ENCODE results near the gene CD7. TPM values are rescaled to one million over a fixed set of nuclear protein-coding genes. Genes with fewer than 3 reads are reported as not detected.

Gene CD7
- total RNA-seq, 2 donors from 2014 or later, result 2.8 TPM; not detected in 1

DNA sequence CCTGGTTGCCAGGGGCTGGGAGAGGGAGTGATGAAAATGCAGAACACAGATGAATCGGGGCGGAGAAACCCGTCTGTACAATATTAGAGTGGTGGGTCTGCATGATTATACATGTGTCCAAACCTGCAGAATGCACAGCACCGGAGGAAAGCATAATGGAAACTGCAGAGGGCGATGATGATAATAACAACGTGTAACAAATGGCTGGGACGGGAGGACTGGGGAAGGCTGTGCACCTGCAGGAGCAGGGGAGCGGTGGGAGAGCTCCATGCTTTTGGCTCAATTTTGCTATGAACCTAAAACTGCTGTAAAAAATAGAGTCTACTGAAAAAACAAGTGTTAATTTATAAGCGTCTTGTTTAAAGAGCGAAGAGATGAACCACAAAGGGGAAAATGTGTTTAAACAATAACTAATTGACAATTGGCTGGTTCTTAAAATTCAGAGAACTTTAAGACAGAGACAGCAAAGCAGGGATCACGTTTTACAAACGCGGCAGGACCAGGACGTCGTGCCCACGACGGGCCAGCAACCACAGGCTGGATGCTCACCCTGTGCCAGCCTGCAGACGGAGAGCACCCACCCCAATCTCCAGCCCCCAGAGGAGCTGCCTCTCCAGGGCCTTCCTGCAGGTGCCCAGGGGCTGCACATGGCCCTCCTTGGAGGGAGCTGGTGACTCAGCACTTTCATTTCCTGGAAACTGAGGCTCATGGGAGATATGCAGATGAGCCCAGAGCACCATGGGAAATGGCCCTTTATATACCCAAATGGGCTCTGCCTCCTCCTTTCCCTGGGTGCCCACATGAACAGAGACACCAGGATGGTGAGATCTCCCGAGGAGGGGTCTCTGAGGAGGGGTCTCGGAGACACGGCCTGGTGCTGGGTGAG is 41.3 kb upstream of the CD7 start, which contains the start of gene TEX19:
Gene TEX19, plus strand, starts transcription at position 783 of the 886 bp plus-strand sequence. CDS start 2,904 bp downstream, outside the sequence.
- H3K9me3 ChIP-seq, result no peaks in the 10 kb centered on the region
- no peaks in the 10 kb centered on the region for H3K27me3 ChIP-seq (replicated peaks; ENCODE audit: insufficient read depth)
- TF ChIP-seq POLR2A (IDR thresholded peaks at IDR 0.05) (no peak), POLR2AphosphoS5 (IDR thresholded peaks at IDR 0.05) (no peak), CTCF (IDR thresholded peaks at IDR 0.05) (no peak)
- H3K36me3 ChIP-seq, result no peaks in the 10 kb centered on the region
- 50% methylated on average over 21 of the region's 21 CpGs for WGBS
- DNase-seq (ENCODE audit: low spot score), result no peak
- H3K4me1 ChIP-seq (replicated peaks), result no peaks in the 10 kb centered on the region
- H3K4me3 ChIP-seq, result no peak within 1 kb of the TSS
- no peak within 1 kb of the TSS for H3K27ac ChIP-seq
- intact Hi-C loops (cut with DNase I), result loop anchor here (10.0 kb wide), 1 partner anchor 416 kb away; no protein-coding TSS in a partner anchor

DNA sequence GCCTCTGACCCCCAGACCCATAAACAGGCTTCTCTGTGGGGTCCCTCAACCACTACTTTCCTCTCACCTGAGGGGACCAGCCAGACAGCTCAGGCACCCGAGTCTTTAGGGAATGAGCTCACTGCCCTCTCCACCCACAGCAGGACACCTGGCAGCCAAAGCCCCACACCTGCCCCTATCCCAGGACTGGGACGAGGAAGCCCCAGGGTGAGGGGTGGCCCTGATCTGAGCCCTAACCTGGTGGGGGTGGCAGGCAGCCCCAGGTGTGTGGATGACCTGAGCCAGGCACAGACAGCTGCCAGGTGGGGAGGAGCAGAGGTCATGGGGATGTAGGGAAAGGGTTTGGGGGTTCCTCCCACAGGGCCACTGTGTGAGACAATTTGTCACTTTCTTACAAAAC is 40.0 kb upstream of the CD7 start:
- Histone ChIP-seq H3K9me3 (no peaks in the 10 kb centered on the region), H3K4me1 (replicated peaks) (no peaks in the 10 kb centered on the region), H3K4me3 (no peak overlapping the region), H3K27ac (no peak overlapping the region), H3K36me3 (no peaks in the 10 kb centered on the region), H3K27me3 (replicated peaks; ENCODE audit: insufficient read depth) (no peaks in the 10 kb centered on the region)
- no peak for TF ChIP-seq POLR2AphosphoS5 (IDR thresholded peaks at IDR 0.05)
- no peak for TF ChIP-seq POLR2A (IDR thresholded peaks at IDR 0.05)
- TF ChIP-seq CTCF (IDR thresholded peaks at IDR 0.05), result no peak
- intact Hi-C loops (cut with DNase I), result loop anchor here (10.0 kb wide), 1 partner anchor 417 kb away; no protein-coding TSS in a partner anchor
- WGBS, result 71% methylated on average over 2 of the region's 2 CpGs
- DNase-seq (ENCODE audit: low spot score), result no peak

DNA sequence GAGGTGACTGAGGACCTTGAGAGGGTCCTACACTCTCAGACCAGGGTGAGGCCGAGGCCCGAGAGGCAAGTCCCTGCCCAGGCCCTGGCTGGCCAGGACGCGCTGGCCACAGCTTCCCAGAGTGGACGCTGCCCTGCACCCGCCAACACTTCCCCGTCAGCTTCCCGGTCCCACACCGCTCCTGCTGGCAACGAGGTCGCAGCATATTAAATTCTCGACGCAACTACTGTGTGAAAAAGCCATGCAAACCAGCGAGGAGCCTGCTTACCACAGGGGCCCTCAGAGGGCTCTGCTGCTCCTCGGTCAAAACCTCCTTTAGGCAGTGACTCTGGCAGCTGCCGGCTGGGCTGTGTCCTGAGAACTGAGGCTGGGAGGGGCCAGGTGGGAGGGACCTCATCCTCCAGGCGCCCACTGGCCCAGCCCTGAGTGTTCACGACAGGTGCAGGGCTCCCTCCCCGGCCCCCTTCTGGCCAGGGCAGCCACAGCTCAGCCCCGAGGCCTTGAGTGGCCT is 39.5 kb upstream of the CD7 start:
- TF ChIP-seq POLR2A (IDR thresholded peaks at IDR 0.05) (no peak), POLR2AphosphoS5 (IDR thresholded peaks at IDR 0.05) (no peak), CTCF (IDR thresholded peaks at IDR 0.05) (no peak)
- Histone ChIP-seq H3K36me3 (no peaks in the 10 kb centered on the region), H3K27ac (no peak overlapping the region), H3K9me3 (no peaks in the 10 kb centered on the region), H3K27me3 (replicated peaks; ENCODE audit: insufficient read depth) (no peaks in the 10 kb centered on the region), H3K4me1 (replicated peaks) (no peaks in the 10 kb centered on the region), H3K4me3 (no peak overlapping the region)
- intact Hi-C loops (cut with DNase I), result loop anchor here (10.0 kb wide), 1 partner anchor 418 kb away; no protein-coding TSS in a partner anchor
- DNase-seq (ENCODE audit: low spot score), result no peak
- WGBS, result 69% methylated on average over 19 of the region's 20 CpGs

DNA sequence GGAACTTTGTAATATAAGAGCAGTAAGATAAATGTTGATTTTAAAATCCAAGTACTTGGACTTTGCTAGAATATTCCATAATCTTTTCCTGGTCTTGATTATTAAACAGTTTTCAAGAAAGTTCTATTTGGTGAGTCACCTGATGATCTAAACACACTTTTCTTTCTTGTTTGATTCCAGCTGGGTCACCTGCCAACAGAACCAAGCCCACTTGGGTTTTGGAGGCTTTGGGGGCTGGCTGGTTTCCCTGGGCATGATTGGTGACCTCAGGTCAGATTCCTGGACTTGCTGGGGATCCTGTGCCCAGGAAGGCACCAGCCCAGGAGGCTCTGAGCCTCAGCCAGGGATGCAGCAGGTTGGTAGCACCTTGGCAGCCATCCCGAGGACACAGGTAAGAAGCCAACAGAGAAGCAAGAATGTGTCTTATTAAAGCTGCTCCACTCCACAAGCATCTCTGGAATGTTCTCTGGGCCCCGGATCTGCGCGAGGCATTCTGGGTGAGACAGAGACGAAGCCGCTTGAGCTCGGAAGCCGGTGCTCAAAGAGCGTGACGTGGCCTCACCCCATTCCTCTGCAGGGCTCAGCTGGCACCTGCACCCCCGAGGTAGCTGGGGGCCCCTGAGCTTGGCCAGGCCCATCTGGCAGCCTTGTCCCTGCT is 38.5 kb upstream of the CD7 start:
- H3K36me3 ChIP-seq, result no peaks in the 10 kb centered on the region
- H3K27me3 ChIP-seq (replicated peaks; ENCODE audit: insufficient read depth), result no peaks in the 10 kb centered on the region
- peak; percentile 92 for DNase-seq (ENCODE audit: low spot score)
- H3K9me3 ChIP-seq, result no peaks in the 10 kb centered on the region
- intact Hi-C loops (cut with DNase I), result loop anchor here (10.0 kb wide), 1 partner anchor 419 kb away; no protein-coding TSS in a partner anchor
- 42% methylated on average over 11 of the region's 11 CpGs for WGBS
- TF ChIP-seq POLR2AphosphoS5 (IDR thresholded peaks at IDR 0.05), result peak; percentile 86
- no peak for TF ChIP-seq CTCF (IDR thresholded peaks at IDR 0.05)
- no peak for TF ChIP-seq POLR2A (IDR thresholded peaks at IDR 0.05)
- H3K4me1 ChIP-seq (replicated peaks), result no peaks in the 10 kb centered on the region
- no peak overlapping the region for H3K4me3 ChIP-seq
- peak overlapping the region; percentile 26 to 50 for H3K27ac ChIP-seq
